Skin epidermis (tissue), 12 donors: ENCODE data around the gene LRRC72.
"Not testable (repeated sequence)": the region's sequence is repeated elsewhere in the genome, so short reads cannot be mapped to it uniquely, and the experiment has no call there.

Source experiments
- H3K27ac ChIP-seq, 21 experiments: fragments of 200-600 bp; sonication (generic) in 11 of 21; one replicate each; pipeline ENCODE4 v1.5.0; 2020; ENCODE audit warnings: mild to moderate bottlenecking in 3 of 21, inconsistent platforms in 2 of 21, moderate library complexity in 2 of 21
- H3K4me3 ChIP-seq, 7 experiments: fragments of 200-600 bp; sonication (generic) in 2 of 7; one replicate each; pipeline ENCODE4 v1.5.0; 2020; ENCODE audit warnings: inconsistent platforms in 2 of 7, mild to moderate bottlenecking in 2 of 7, moderate library complexity in 1 of 7

Gene LRRC72

GRCh38 chr7:16563281-16564022, 36.8 kb downstream of the LRRC72 start:
- Histone ChIP-seq H3K4me3 (no peak overlapping the region), H3K27ac (no peak overlapping the region)

GRCh38 chr7:16564023-16564380, 37.4 kb downstream of the LRRC72 start:
- H3K4me3 ChIP-seq: no peak overlapping the region
- no peak overlapping the region for H3K27ac ChIP-seq

GRCh38 chr7:16564909-16565426, 38.3 kb downstream of the LRRC72 start:
- no peak overlapping the region for H3K27ac ChIP-seq
- no peak overlapping the region for H3K4me3 ChIP-seq

- H3K27ac ChIP-seq: no peak overlapping the region
- H3K4me3 ChIP-seq: no peak overlapping the region
Measured at GRCh38 chr7:16571941-16572340, 45.3 kb downstream of the LRRC72 start.

- Histone ChIP-seq H3K27ac (no peak overlapping the region), H3K4me3 (no peak overlapping the region)
Measured at GRCh38 chr7:16579216-16579615, 52.6 kb downstream of the LRRC72 start.

- H3K4me3 ChIP-seq: no peak overlapping the region
- no peak overlapping the region for H3K27ac ChIP-seq
Measured at GRCh38 chr7:16581286-16581685, 54.7 kb downstream of the LRRC72 start.

GRCh38 chr7:16583834-16584233, 57.2 kb downstream of the LRRC72 start:
- Histone ChIP-seq H3K4me3 (no peak overlapping the region), H3K27ac (no peak overlapping the region)

GRCh38 chr7:16585540-16585939, 58.9 kb downstream of the LRRC72 start:
- Histone ChIP-seq H3K4me3 (no peak overlapping the region), H3K27ac (no peak overlapping the region)

GRCh38 chr7:16586081-16586874, 59.7 kb downstream of the LRRC72 start:
- no peak overlapping the region for H3K4me3 ChIP-seq
- H3K27ac ChIP-seq: no peak overlapping the region

GRCh38 chr7:16587129-16587528, 60.5 kb downstream of the LRRC72 start:
- Histone ChIP-seq H3K4me3 (no peak overlapping the region), H3K27ac (no peak overlapping the region)

GRCh38 chr7:16587790-16588189, 61.2 kb downstream of the LRRC72 start:
- H3K4me3 ChIP-seq: no peak overlapping the region
- H3K27ac ChIP-seq: no peak overlapping the region

- no peak overlapping the region for H3K4me3 ChIP-seq
- no peak overlapping the region for H3K27ac ChIP-seq
Measured at GRCh38 chr7:16589881-16590280, 63.3 kb downstream of the LRRC72 start.

- Histone ChIP-seq H3K4me3 (no peak overlapping the region), H3K27ac (no peak overlapping the region)
Measured at GRCh38 chr7:16590424-16590823, 63.8 kb downstream of the LRRC72 start.

GRCh38 chr7:16592395-16592794, 65.8 kb downstream of the LRRC72 start:
- Histone ChIP-seq H3K27ac (no peak overlapping the region), H3K4me3 (no peak overlapping the region)

GRCh38 chr7:16594061-16594460, 67.4 kb downstream of the LRRC72 start:
- Histone ChIP-seq H3K27ac (no peak overlapping the region), H3K4me3 (no peak overlapping the region)

- no peak overlapping the region for H3K4me3 ChIP-seq
- H3K27ac ChIP-seq: no peak overlapping the region
Measured at GRCh38 chr7:16594676-16595075, 68.1 kb downstream of the LRRC72 start.

GRCh38 chr7:16595596-16595995, 69.0 kb downstream of the LRRC72 start:
- H3K27ac ChIP-seq, H3K4me3 ChIP-seq: not testable (repeated sequence)

- H3K27ac ChIP-seq: no peak overlapping the region
Measured at GRCh38 chr7:16598015-16598414, 71.4 kb downstream of the LRRC72 start.

GRCh38 chr7:16599860-16600259, 73.2 kb downstream of the LRRC72 start:
- H3K4me3 ChIP-seq: no peak overlapping the region

More at GRCh38 chr7:16598015-16598414, 71.4 kb downstream of the LRRC72 start:
- no peak overlapping the region for H3K4me3 ChIP-seq

GRCh38 chr7:16603633-16604032, 77.0 kb downstream of the LRRC72 start:
- Histone ChIP-seq H3K4me3 (no peak overlapping the region), H3K27ac (no peak overlapping the region)

More at GRCh38 chr7:16599860-16600259, 73.2 kb downstream of the LRRC72 start:
- H3K27ac ChIP-seq: no peak overlapping the region

GRCh38 chr7:16604054-16604453, 77.4 kb downstream of the LRRC72 start:
- Histone ChIP-seq H3K27ac (no peak overlapping the region), H3K4me3 (no peak overlapping the region)
